ENCODE data around the gene FRY. TPM values are rescaled to one million over a fixed set of nuclear protein-coding genes. Genes with fewer than 3 reads are reported as not detected.

Gene FRY
- total RNA-seq, 1 experiment from 2014 or later, result 1.3 TPM

DNA sequence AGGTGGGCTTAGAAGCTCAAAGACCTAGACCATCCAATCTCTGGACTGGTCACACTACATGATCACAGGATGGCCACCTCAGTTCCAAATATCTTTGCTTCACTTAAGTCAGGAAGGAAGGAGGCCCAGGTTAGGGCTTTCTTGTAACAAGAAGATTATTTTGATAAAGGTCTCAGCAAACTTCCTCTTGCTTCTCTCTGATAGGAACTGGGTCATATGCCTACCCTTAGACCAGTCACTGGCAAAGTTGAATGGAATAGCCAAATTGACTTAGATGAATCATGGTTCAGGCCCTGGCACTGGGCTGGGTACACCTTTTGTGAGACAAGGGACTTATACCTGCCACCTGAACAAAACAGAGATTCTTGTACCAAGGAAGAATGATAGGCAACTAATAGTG is 11.0 kb downstream of the FRY start:
- POLR2A ChIA-PET (ENCODE audit: unreplicated experiment), result no interaction called here

GRCh38 chr13:32044446-32044845 is 12.9 kb downstream of the FRY start:
- H3K9ac ChIP-seq (ENCODE audit: low read length), result no peak overlapping the region

More for the DNA sequence above, 11.0 kb downstream of the FRY start:
- intact Hi-C loops (cut with micrococcal nuclease), result no loop called here
- ATAC-seq (no peak), DNase-seq (no peak)
- H3K4me3 ChIP-seq (ENCODE audit: low read length), result no peak overlapping the region
- H3K36me3 ChIP-seq (ENCODE audit: low read depth, low read length), result no peaks in the 10 kb centered on the region
- TF ChIP-seq EZH2phosphoT487 (IDR thresholded peaks at IDR 0.05; ENCODE audit: borderline replicate concordance, low read length) (no peak), EZH2 (IDR thresholded peaks at IDR 0.05; ENCODE audit: low read length, unreplicated experiment) (no peak)
- TF ChIP-seq, protein P1, sequence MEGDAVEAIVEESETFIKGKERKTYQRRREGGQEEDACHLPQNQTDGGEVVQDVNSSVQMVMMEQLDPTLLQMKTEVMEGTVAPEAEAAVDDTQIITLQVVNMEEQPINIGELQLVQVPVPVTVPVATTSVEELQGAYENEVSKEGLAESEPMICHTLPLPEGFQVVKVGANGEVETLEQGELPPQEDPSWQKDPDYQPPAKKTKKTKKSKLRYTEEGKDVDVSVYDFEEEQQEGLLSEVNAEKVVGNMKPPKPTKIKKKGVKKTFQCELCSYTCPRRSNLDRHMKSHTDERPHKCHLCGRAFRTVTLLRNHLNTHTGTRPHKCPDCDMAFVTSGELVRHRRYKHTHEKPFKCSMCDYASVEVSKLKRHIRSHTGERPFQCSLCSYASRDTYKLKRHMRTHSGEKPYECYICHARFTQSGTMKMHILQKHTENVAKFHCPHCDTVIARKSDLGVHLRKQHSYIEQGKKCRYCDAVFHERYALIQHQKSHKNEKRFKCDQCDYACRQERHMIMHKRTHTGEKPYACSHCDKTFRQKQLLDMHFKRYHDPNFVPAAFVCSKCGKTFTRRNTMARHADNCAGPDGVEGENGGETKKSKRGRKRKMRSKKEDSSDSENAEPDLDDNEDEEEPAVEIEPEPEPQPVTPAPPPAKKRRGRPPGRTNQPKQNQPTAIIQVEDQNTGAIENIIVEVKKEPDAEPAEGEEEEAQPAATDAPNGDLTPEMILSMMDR (conservative IDR thresholded peaks at IDR 0.05; ENCODE audit: low read depth, low read length), result no peak
- CTCF ChIA-PET, result no interaction called here
- H3K27me3 ChIP-seq (ENCODE audit: low read length), result no peaks in the 10 kb centered on the region
- H2AFZ ChIP-seq (ENCODE audit: low read length), result no peak overlapping the region
- no TSS peak for BruUV-seq (replicated peaks)
- no peaks in the 10 kb centered on the region for H3F3A ChIP-seq (ENCODE audit: low read length, unreplicated experiment)
- no peaks in the 10 kb centered on the region for H3K4me1 ChIP-seq (ENCODE audit: insufficient read depth, low read length)
- no peak overlapping the region for H3K27ac ChIP-seq (ENCODE audit: low read length)
- no peaks in the 10 kb centered on the region for H4K20me1 ChIP-seq (ENCODE audit: low read length)
- no peaks in the 10 kb centered on the region for H3K79me2 ChIP-seq (ENCODE audit: low read length)
- H3K9me2 ChIP-seq (replicated peaks; ENCODE audit: low read length), result no peaks in the 10 kb centered on the region
- H3K4me2 ChIP-seq (ENCODE audit: low read length), result no peak overlapping the region
- H3K9ac ChIP-seq (ENCODE audit: low read length), result no peak overlapping the region
- H3K9me3 ChIP-seq (ENCODE audit: low read length), result no peaks in the 10 kb centered on the region

GRCh38 chr13:32045537-32045936 is 14.0 kb downstream of the FRY start:
- ATAC-seq, result no peak
- CTCF ChIA-PET, result no interaction called here
- POLR2A ChIA-PET (ENCODE audit: unreplicated experiment), result no interaction called here

More at GRCh38 chr13:32044446-32044845, 12.9 kb downstream of the FRY start:
- POLR2A ChIA-PET (ENCODE audit: unreplicated experiment), result no interaction called here
- ATAC-seq (no peak), DNase-seq (no peak)
- Histone ChIP-seq H3K4me3 (ENCODE audit: low read length) (no peak overlapping the region), H3K4me2 (ENCODE audit: low read length) (no peak overlapping the region), H3K27me3 (ENCODE audit: low read length) (no peaks in the 10 kb centered on the region), H3K27ac (ENCODE audit: low read length) (no peak overlapping the region), H3K4me1 (ENCODE audit: insufficient read depth, low read length) (peaks cover 13% of the 10 kb centered on the region), H3F3A (ENCODE audit: low read length, unreplicated experiment) (no peaks in the 10 kb centered on the region), H3K36me3 (ENCODE audit: low read depth, low read length) (no peaks in the 10 kb centered on the region), H4K20me1 (ENCODE audit: low read length) (no peaks in the 10 kb centered on the region), H3K9me3 (ENCODE audit: low read length) (no peaks in the 10 kb centered on the region), H3K79me2 (ENCODE audit: low read length) (no peaks in the 10 kb centered on the region), H2AFZ (ENCODE audit: low read length) (no peak overlapping the region), H3K9me2 (replicated peaks; ENCODE audit: low read length) (no peaks in the 10 kb centered on the region)
- BruUV-seq (replicated peaks), result no TSS peak
- CTCF ChIA-PET, result no interaction called here
- TF ChIP-seq EZH2phosphoT487 (IDR thresholded peaks at IDR 0.05; ENCODE audit: borderline replicate concordance, low read length) (no peak), EZH2 (IDR thresholded peaks at IDR 0.05; ENCODE audit: low read length, unreplicated experiment) (no peak)
- TF ChIP-seq, protein P1 (conservative IDR thresholded peaks at IDR 0.05; ENCODE audit: low read depth, low read length), result no peak
- intact Hi-C loops (cut with micrococcal nuclease), result no loop called here

More at GRCh38 chr13:32045537-32045936, 14.0 kb downstream of the FRY start:
- Histone ChIP-seq H3K9me3 (ENCODE audit: low read length) (no peaks in the 10 kb centered on the region), H2AFZ (ENCODE audit: low read length) (no peak overlapping the region), H3K79me2 (ENCODE audit: low read length) (no peaks in the 10 kb centered on the region), H3K36me3 (ENCODE audit: low read depth, low read length) (no peaks in the 10 kb centered on the region), H3K4me3 (ENCODE audit: low read length) (no peak overlapping the region), H3K9ac (ENCODE audit: low read length) (no peak overlapping the region), H3K4me2 (ENCODE audit: low read length) (no peak overlapping the region), H3K27me3 (ENCODE audit: low read length) (no peaks in the 10 kb centered on the region), H3K4me1 (ENCODE audit: insufficient read depth, low read length) (peaks cover 13% of the 10 kb centered on the region), H3K27ac (ENCODE audit: low read length) (no peak overlapping the region), H3F3A (ENCODE audit: low read length, unreplicated experiment) (no peaks in the 10 kb centered on the region), H4K20me1 (ENCODE audit: low read length) (no peaks in the 10 kb centered on the region), H3K9me2 (replicated peaks; ENCODE audit: low read length) (no peaks in the 10 kb centered on the region)
- BruUV-seq (replicated peaks), result no TSS peak
- DNase-seq, result no peak
- TF ChIP-seq, protein P1 (conservative IDR thresholded peaks at IDR 0.05; ENCODE audit: low read depth, low read length), result no peak
- TF ChIP-seq EZH2 (IDR thresholded peaks at IDR 0.05; ENCODE audit: low read length, unreplicated experiment) (no peak), EZH2phosphoT487 (IDR thresholded peaks at IDR 0.05; ENCODE audit: borderline replicate concordance, low read length) (no peak)
- intact Hi-C loops (cut with micrococcal nuclease), result no loop called here

Data from PC-3 (cell line).